Neural progenitor cell (in vitro differentiated cells): Measurements from ENCODE around the gene SLC6A12. TPM values are rescaled to one million over a fixed set of nuclear protein-coding genes. Genes with fewer than 3 reads are reported as not detected.

Experiments
- DNase-seq: peaks from one replicate; pipeline ENCODE4 v3.0.0-alpha.2; 2016; ENCODE audit warnings: low spot score
- H2AFZ ChIP-seq: fragments of 200-600 bp; sonication (generic); replicated peaks from 2 replicates; pipeline ENCODE4 v1.6.1; 2016; ENCODE audit warnings: antibody characterized with exemption
- H3F3A ChIP-seq: fragments of 200-600 bp; sonication (generic); 2 replicates; pipeline ENCODE4 v1.6.1; 2016; ENCODE audit warnings: antibody characterized with exemption, low read depth
- H3K27ac ChIP-seq: fragments of 200-600 bp; sonication (generic); 2 replicates; pipeline ENCODE4 v1.5.1; 2016; ENCODE audit warnings: mild to moderate bottlenecking
- H3K27me3 ChIP-seq: fragments of 200-600 bp; sonication (generic); 2 replicates; pipeline ENCODE4 v1.6.1; 2016; ENCODE audit warnings: mild to moderate bottlenecking, moderate library complexity
- H3K36me3 ChIP-seq: fragments of 200-600 bp; sonication (generic); 2 replicates; pipeline ENCODE4 v1.5.1; 2016
- H3K4me1 ChIP-seq: fragments of 200-600 bp; sonication (generic); 2 replicates; pipeline ENCODE4 v1.6.1; 2016; ENCODE audit warnings: mixed run types
- H3K4me2 ChIP-seq: fragments of 200-600 bp; sonication (generic); 2 replicates; pipeline ENCODE4 v1.6.1; 2016
- H3K4me3 ChIP-seq: fragments of 200-600 bp; sonication (generic); 2 replicates; pipeline ENCODE4 v1.5.1; 2016
- H3K79me2 ChIP-seq: fragments of 200-600 bp; sonication (generic); 2 replicates; pipeline ENCODE4 v1.6.1; 2016; ENCODE audit warnings: low read depth
- H3K9ac ChIP-seq: fragments of 200-600 bp; sonication (generic); 2 replicates; pipeline ENCODE4 v1.6.1; 2016
- H3K9me3 ChIP-seq: fragments of 200-600 bp; sonication (generic); 2 replicates; pipeline ENCODE4 v1.5.1; 2016; ENCODE audit warnings: low read depth
- H4K20me1 ChIP-seq: fragments of 200-600 bp; sonication (generic); 2 replicates; pipeline ENCODE4 v1.6.1; 2016; ENCODE audit warnings: low read depth
- H3K27ac Mint-ChIP-seq: 3 replicates; pipeline ENCODE4 v1.8.0; 2021; ENCODE audit warnings: mixed read lengths
- H3K27me3 Mint-ChIP-seq: 2 replicates; pipeline ENCODE4 v1.8.0; 2022; ENCODE audit warnings: low read depth, mild to moderate bottlenecking, inconsistent platforms, moderate library complexity, mixed read lengths; ENCODE audit not compliant: insufficient read depth
- H3K36me3 Mint-ChIP-seq: 3 replicates; pipeline ENCODE4 v1.8.0; 2021; ENCODE audit warnings: mixed read lengths
- H3K4me1 Mint-ChIP-seq: 3 replicates; pipeline ENCODE4 v1.8.0; 2021; ENCODE audit warnings: mixed read lengths
- H3K4me3 Mint-ChIP-seq: 3 replicates; pipeline ENCODE4 v1.8.0; 2021; ENCODE audit warnings: mild to moderate bottlenecking, moderate library complexity, mixed read lengths
- H3K9me3 Mint-ChIP-seq: 3 replicates; pipeline ENCODE4 v1.8.0; 2020; ENCODE audit warnings: mixed read lengths
- EZH2 ChIP-seq: fragments of 200-600 bp; sonication (generic); IDR thresholded peaks from 2 replicates; pipeline ENCODE4 v1.6.1; 2017; ENCODE audit warnings: antibody characterized with exemption, mild to moderate bottlenecking, moderate library complexity
- EZH2phosphoT487 ChIP-seq: fragments of 200-600 bp; sonication (generic); IDR thresholded peaks from 2 replicates; pipeline ENCODE4 v1.6.1; 2017; ENCODE audit warnings: antibody characterized with exemption
- total RNA-seq: library from RNA; depleted of rRNA; stranded (reverse); fragments of >200 nt; gene quantifications from 2 replicates; pipeline ENCODE4 v1.2.3, GENCODE V29; 2015; ENCODE audit warnings: low replicate concordance
- TF ChIP-seq, protein P1 (sequence below): fragments of 200-600 bp; sonication (generic); IDR thresholded peaks from 2 replicates; pipeline ENCODE4 v1.5.1; 2017; ENCODE audit warnings: antibody characterized with exemption, mild to moderate bottlenecking

SLC6A12 gene
- total RNA-seq, 1 donor from 2014 or later = not detected

DNA sequence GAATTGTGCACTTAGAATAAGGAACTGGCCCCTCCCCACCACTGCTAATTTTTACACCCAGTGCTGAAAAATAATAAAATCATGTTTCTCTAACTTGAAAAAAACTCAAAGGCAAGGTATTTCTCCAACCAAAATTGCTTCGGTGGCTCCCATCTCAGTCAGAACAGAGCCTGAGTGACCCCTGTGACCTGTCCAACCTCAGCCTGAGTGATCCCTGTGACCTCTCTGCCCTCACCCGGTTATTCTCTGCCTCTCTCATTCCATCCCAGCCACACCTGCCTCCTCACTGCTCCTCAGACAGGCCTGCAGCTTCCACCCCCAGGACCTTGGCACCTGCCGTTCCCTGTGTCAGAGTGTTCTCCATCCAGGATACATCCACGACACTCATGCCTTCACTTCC lies 5.1 kb downstream of the SLC6A12 start:
- Mint-ChIP-seq H3K27me3 (peaks cover 36% of the 10 kb centered on the region), H3K9me3 (no peaks in the 10 kb centered on the region), H3K4me3 (no peak overlapping the region), H3K27ac (no peak overlapping the region), H3K4me1 (peaks cover 35% of the 10 kb centered on the region), H3K36me3 (no peaks in the 10 kb centered on the region)
- H3K9me3 ChIP-seq = no peaks in the 10 kb centered on the region
- no peaks in the 10 kb centered on the region for H3K36me3 ChIP-seq
- no peaks in the 10 kb centered on the region for H3F3A ChIP-seq
- no peak for DNase-seq
- no peak overlapping the region for H3K9ac ChIP-seq
- H4K20me1 ChIP-seq = no peaks in the 10 kb centered on the region
- H2AFZ ChIP-seq = no peak overlapping the region
- H3K27ac ChIP-seq = no peak overlapping the region
- peaks cover 16% of the 10 kb centered on the region for H3K4me1 ChIP-seq
- TF ChIP-seq EZH2 = no peak
- no peak for TF ChIP-seq EZH2phosphoT487
- TF ChIP-seq, protein P1, sequence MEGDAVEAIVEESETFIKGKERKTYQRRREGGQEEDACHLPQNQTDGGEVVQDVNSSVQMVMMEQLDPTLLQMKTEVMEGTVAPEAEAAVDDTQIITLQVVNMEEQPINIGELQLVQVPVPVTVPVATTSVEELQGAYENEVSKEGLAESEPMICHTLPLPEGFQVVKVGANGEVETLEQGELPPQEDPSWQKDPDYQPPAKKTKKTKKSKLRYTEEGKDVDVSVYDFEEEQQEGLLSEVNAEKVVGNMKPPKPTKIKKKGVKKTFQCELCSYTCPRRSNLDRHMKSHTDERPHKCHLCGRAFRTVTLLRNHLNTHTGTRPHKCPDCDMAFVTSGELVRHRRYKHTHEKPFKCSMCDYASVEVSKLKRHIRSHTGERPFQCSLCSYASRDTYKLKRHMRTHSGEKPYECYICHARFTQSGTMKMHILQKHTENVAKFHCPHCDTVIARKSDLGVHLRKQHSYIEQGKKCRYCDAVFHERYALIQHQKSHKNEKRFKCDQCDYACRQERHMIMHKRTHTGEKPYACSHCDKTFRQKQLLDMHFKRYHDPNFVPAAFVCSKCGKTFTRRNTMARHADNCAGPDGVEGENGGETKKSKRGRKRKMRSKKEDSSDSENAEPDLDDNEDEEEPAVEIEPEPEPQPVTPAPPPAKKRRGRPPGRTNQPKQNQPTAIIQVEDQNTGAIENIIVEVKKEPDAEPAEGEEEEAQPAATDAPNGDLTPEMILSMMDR = no peak
- no peak overlapping the region for H3K4me2 ChIP-seq
- H3K4me3 ChIP-seq = no peak overlapping the region
- no peaks in the 10 kb centered on the region for H3K79me2 ChIP-seq
- peaks cover 100% of the 10 kb centered on the region for H3K27me3 ChIP-seq

DNA sequence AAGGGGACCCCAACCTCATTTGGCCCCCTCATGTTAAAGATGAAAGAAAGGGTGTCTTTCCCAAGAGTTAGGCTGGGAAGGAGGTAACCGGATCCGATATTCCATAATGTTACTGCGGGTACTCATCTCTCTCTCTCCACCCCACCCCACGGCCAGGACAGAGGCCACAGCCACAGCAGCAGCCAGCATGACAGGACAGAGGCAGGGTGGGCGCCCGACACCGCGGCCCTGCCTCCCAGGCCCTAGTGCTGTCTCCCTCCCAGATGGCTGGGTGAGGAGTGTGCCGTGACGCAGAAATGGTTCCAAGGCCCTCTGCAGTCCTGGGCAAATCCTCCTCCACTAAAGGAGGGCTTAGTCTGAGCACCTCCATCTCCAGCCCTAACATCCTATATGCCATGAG lies 6.2 kb downstream of the SLC6A12 start:
- Histone ChIP-seq H3K4me2 (no peak overlapping the region), H2AFZ (no peak overlapping the region), H3K9ac (no peak overlapping the region), H3K27ac (no peak overlapping the region), H3F3A (peaks cover 6% of the 10 kb centered on the region), H3K79me2 (no peaks in the 10 kb centered on the region), H3K27me3 (peaks cover 100% of the 10 kb centered on the region), H3K4me1 (peaks cover 8% of the 10 kb centered on the region), H4K20me1 (no peaks in the 10 kb centered on the region), H3K4me3 (no peak overlapping the region), H3K36me3 (no peaks in the 10 kb centered on the region), H3K9me3 (no peaks in the 10 kb centered on the region)
- H3K4me3 Mint-ChIP-seq = no peak overlapping the region
- H3K4me1 Mint-ChIP-seq = peaks cover 25% of the 10 kb centered on the region
- no peak overlapping the region for H3K27ac Mint-ChIP-seq
- no peaks in the 10 kb centered on the region for H3K36me3 Mint-ChIP-seq
- H3K27me3 Mint-ChIP-seq = peaks cover 34% of the 10 kb centered on the region
- TF ChIP-seq EZH2 (no peak), EZH2phosphoT487 (no peak)
- TF ChIP-seq, protein P1 = no peak
- DNase-seq = no peak
- H3K9me3 Mint-ChIP-seq = no peaks in the 10 kb centered on the region

DNA sequence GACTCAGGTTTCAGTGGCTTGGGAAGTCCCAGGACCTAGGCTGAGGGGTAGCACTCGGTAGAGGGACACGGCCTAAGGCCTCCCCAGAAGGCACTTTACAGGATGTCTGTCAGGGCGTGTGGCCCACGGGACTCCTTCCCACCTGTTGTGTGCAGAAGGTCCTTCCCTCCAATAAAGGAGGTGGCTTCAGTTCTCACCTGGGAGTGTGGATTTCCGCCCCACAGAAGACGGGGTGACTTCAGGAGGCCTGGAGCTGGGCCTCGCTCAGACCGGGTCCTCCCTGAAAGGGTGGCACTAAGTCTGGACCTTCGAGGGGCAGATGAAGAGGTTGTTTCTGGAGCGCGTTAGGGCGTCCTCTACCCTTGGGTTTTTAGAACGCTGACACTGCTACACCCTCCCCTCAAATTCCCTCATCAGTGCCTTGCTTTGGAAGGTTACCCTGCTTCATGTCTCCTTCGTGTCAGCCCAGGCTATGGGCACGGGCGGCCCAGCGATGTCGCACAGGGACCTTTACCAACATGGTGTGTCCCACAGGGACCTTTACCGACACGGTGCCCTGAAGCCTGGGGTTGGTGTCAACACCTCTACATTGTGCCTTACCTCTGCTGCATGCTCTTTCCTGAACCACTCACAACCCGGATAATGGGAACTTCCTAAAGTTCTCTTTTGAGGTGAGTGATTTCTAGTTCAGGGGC lies 7.1 kb downstream of the SLC6A12 start:
- Histone ChIP-seq H3K4me2 (no peak overlapping the region), H3K4me3 (no peak overlapping the region), H2AFZ (no peak overlapping the region), H4K20me1 (no peaks in the 10 kb centered on the region), H3K27ac (no peak overlapping the region), H3K27me3 (peaks cover 100% of the 10 kb centered on the region), H3K79me2 (no peaks in the 10 kb centered on the region), H3K36me3 (no peaks in the 10 kb centered on the region), H3K9me3 (no peaks in the 10 kb centered on the region), H3F3A (peaks cover 15% of the 10 kb centered on the region), H3K4me1 (peaks cover 6% of the 10 kb centered on the region), H3K9ac (no peak overlapping the region)
- Mint-ChIP-seq H3K4me3 (no peak overlapping the region), H3K9me3 (no peaks in the 10 kb centered on the region), H3K4me1 (peaks cover 18% of the 10 kb centered on the region), H3K27me3 (peaks cover 36% of the 10 kb centered on the region), H3K27ac (no peak overlapping the region), H3K36me3 (no peaks in the 10 kb centered on the region)
- TF ChIP-seq EZH2 = no peak
- TF ChIP-seq, protein P1 = no peak
- no peak for TF ChIP-seq EZH2phosphoT487
- no peak for DNase-seq
